Osteoblast (primary cell): Measurements from ENCODE around the gene OTOGL. TPM values are rescaled to one million over a fixed set of nuclear protein-coding genes. Genes with fewer than 3 reads are reported as not detected.
"Not testable (repeated sequence)": the region's sequence is repeated elsewhere in the genome, so short reads cannot be mapped to it uniquely, and the experiment has no call there.

Source experiments
- DNase-seq: peaks from one replicate; pipeline ENCODE4 v3.0.0; 2011; ENCODE audit warnings: low spot score, mixed read lengths; ENCODE audit not compliant: insufficient read length; ENCODE audit errors: missing footprints
- H2AFZ ChIP-seq: 2 replicates; pipeline ENCODE4 v1.6.0; 2011; ENCODE audit warnings: mild to moderate bottlenecking, low read length
- H3K27ac ChIP-seq: 2 replicates; pipeline ENCODE4 v1.5.1; 2011; ENCODE audit warnings: mild to moderate bottlenecking, low read depth, low read length, moderate library complexity
- H3K27me3 ChIP-seq: 2 replicates; pipeline ENCODE4 v1.6.0; 2012; ENCODE audit warnings: mild to moderate bottlenecking, control low read depth, inconsistent platforms, low read length, moderate library complexity; ENCODE audit not compliant: insufficient read depth
- H3K36me3 ChIP-seq: 2 replicates; pipeline ENCODE4 v1.5.1; 2011; ENCODE audit warnings: mild to moderate bottlenecking, low read length, control low read depth, moderate library complexity; ENCODE audit not compliant: insufficient read depth
- H3K4me1 ChIP-seq: 2 replicates; pipeline ENCODE4 v1.5.1; 2011; ENCODE audit warnings: mild to moderate bottlenecking, low read length, control low read depth, moderate library complexity; ENCODE audit not compliant: insufficient read depth
- H3K4me2 ChIP-seq: 2 replicates; pipeline ENCODE4 v1.6.0; 2011; ENCODE audit warnings: mild to moderate bottlenecking, low read length; ENCODE audit not compliant: insufficient read depth
- H3K4me3 ChIP-seq: fragments of 200-600 bp; sonication (generic); 3 replicates; pipeline ENCODE4 v1.5.1; 2012; ENCODE audit warnings: mild to moderate bottlenecking, low read length, inconsistent platforms; ENCODE audit not compliant: insufficient read depth
- H3K79me2 ChIP-seq: 2 replicates; pipeline ENCODE4 v1.6.0; 2012; ENCODE audit warnings: mild to moderate bottlenecking, low read length, control low read depth, inconsistent platforms; ENCODE audit not compliant: insufficient read depth
- H3K9me3 ChIP-seq: 2 replicates; pipeline ENCODE4 v1.5.1; 2011; ENCODE audit warnings: low read depth, low read length, control low read depth
- H4K20me1 ChIP-seq: 2 replicates; pipeline ENCODE4 v1.6.0; 2012; ENCODE audit warnings: mild to moderate bottlenecking, low read length, control low read depth; ENCODE audit not compliant: insufficient read depth
- CTCF ChIP-seq: IDR thresholded peaks from 2 replicates; pipeline ENCODE4 v1.5.1; 2011; ENCODE audit warnings: mild to moderate bottlenecking, low read depth, low read length, moderate library complexity; ENCODE audit errors: extremely low read depth
- total RNA-seq: library from RNA; depleted of rRNA; stranded (reverse); fragments of >200 nt; gene quantifications from 2 replicates; pipeline ENCODE4 v1.2.3, GENCODE V29; 2012

OTOGL gene
- total RNA-seq, 1 donor, result 0.36 TPM

GRCh38 chr12:80064269-80064668, 35.1 kb upstream of the OTOGL start:
- peak; percentile 49 for DNase-seq
- Histone ChIP-seq H3K79me2 (no peaks in the 10 kb centered on the region), H3K4me3 (no peak overlapping the region), H3K27me3 (no peaks in the 10 kb centered on the region), H4K20me1 (no peaks in the 10 kb centered on the region), H3K27ac (no peak overlapping the region), H2AFZ (no peak overlapping the region), H3K4me1 (no peaks in the 10 kb centered on the region), H3K36me3 (no peaks in the 10 kb centered on the region), H3K9me3 (no peaks in the 10 kb centered on the region), H3K4me2 (no peak overlapping the region)
- no peak for TF ChIP-seq CTCF

GRCh38 chr12:80064951-80065350, 34.4 kb upstream of the OTOGL start:
- no peak overlapping the region for H3K4me3 ChIP-seq
- no peak for TF ChIP-seq CTCF
- no peaks in the 10 kb centered on the region for H4K20me1 ChIP-seq
- H3K27ac ChIP-seq, result no peak overlapping the region
- H3K27me3 ChIP-seq, result no peaks in the 10 kb centered on the region
- H3K36me3 ChIP-seq, result no peaks in the 10 kb centered on the region
- no peaks in the 10 kb centered on the region for H3K79me2 ChIP-seq
- no peaks in the 10 kb centered on the region for H3K4me1 ChIP-seq
- no peaks in the 10 kb centered on the region for H3K9me3 ChIP-seq
- H2AFZ ChIP-seq, result no peak overlapping the region
- no peak for DNase-seq
- no peak overlapping the region for H3K4me2 ChIP-seq

GRCh38 chr12:80068173-80068572, 31.2 kb upstream of the OTOGL start:
- TF ChIP-seq CTCF, result no peak
- no peak for DNase-seq
- Histone ChIP-seq H2AFZ (no peak overlapping the region), H3K36me3 (no peaks in the 10 kb centered on the region), H3K4me3 (no peak overlapping the region), H3K27me3 (no peaks in the 10 kb centered on the region), H4K20me1 (no peaks in the 10 kb centered on the region), H3K27ac (no peak overlapping the region), H3K9me3 (no peaks in the 10 kb centered on the region), H3K4me2 (no peak overlapping the region), H3K4me1 (no peaks in the 10 kb centered on the region), H3K79me2 (no peaks in the 10 kb centered on the region)

GRCh38 chr12:80083892-80084614, 15.3 kb upstream of the OTOGL start:
- not testable (repeated sequence) for H2AFZ ChIP-seq, H3K4me2 ChIP-seq, DNase-seq, H3K27me3 ChIP-seq, H3K36me3 ChIP-seq, H4K20me1 ChIP-seq, H3K9me3 ChIP-seq, H3K79me2 ChIP-seq, H3K4me1 ChIP-seq, H3K4me3 ChIP-seq, H3K27ac ChIP-seq
